ENCODE results near the gene HDAC4. TPM values are rescaled to one million over a fixed set of nuclear protein-coding genes. Genes with fewer than 3 reads are reported as not detected.

Gene HDAC4
- total RNA-seq, 1 experiment from 2014 or later = 32.0 TPM

DNA sequence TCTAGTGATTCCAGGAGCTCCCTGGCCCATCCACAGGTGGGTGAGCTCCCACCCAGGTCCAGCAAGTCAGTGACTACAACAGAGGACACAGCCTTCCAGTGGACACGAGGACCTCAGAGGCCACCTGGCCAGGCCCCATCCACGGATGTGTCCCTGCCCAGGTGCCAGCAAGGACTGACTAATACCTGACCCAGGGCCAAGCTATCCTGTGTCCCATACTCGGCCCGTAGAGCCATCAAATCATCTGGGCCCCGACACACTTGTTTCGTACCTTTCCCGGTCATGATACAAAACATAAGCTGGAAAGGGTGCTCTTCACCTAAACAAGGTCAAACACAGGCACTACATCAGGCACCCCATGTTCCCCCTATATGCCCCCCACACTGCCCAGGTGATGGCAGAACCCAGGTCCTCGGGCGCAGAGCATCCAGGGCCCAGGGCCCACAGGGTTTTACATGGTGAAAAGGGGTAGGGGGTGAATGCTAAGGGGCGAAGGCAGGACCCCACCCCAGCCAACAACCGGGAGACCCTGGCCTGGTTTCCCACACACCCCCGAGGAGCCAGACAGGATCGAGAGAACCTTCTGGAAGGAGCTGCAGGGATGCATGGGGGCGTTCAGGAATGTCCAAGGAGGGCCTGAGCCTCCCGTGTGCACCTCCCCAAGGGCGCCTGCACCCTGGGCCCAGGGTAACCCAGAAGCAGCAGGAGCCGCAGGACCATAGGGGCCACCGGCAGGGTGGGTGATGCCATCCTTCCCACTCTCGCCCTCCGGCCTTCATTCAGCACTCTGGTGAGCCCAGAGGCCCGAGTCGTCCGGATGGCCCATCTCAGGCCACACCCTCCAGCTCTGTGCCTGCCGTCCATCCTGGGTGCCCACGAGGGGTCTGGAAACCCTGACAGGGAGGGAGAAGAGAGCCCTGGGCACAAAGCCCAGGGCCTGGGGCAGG, 94.3 kb downstream of the HDAC4 start:
- Histone ChIP-seq H2BK5ac (ENCODE audit: insufficient read length, low read length) (no peak overlapping the region), H3K9me3 (ENCODE audit: control insufficient read depth, low read depth, low read length) (no peaks in the 10 kb centered on the region), H3K4me2 (ENCODE audit: insufficient read depth, insufficient read length, low read length) (no peak overlapping the region), H2BK120ac (ENCODE audit: low read depth, low read length, poor library complexity, severe bottlenecking) (no peak overlapping the region), H2AK5ac (ENCODE audit: insufficient read length, low read length) (no peak overlapping the region), H3K56ac (ENCODE audit: insufficient read length, low read depth, low read length) (no peak overlapping the region), H3K4ac (ENCODE audit: low read depth, low read length) (no peak overlapping the region), H2BK15ac (ENCODE audit: low read depth, low read length) (no peak overlapping the region), H3T11ph (ENCODE audit: low read length) (no peak overlapping the region), H4K5ac (ENCODE audit: insufficient read length, low read depth, low read length) (no peak overlapping the region), H3K9ac (ENCODE audit: extremely low read depth, insufficient read length, low read length) (no peak overlapping the region), H3K79me1 (ENCODE audit: insufficient read depth, low read depth, low read length, poor library complexity, severe bottlenecking) (peaks cover 7% of the 10 kb centered on the region), H2AFZ (ENCODE audit: low read length) (no peak overlapping the region), H3K23ac (ENCODE audit: insufficient read length, low read depth, low read length) (no peak overlapping the region), H2BK12ac (ENCODE audit: insufficient read length, low read depth, low read length) (no peak overlapping the region), H4K20me1 (ENCODE audit: control insufficient read depth, insufficient read depth, insufficient read length) (peaks cover 6% of the 10 kb centered on the region), H3K79me2 (ENCODE audit: insufficient read depth, low read length) (peaks cover 4% of the 10 kb centered on the region; the same call in 1 of the 2 replicates), H3K4me1 (ENCODE audit: insufficient read depth, low read length) (no peaks in the 10 kb centered on the region), H4K91ac (ENCODE audit: insufficient read length, low read depth, low read length) (no peak overlapping the region), H3K23me2 (ENCODE audit: insufficient read length, low read depth, low read length, poor library complexity, severe bottlenecking) (no peaks in the 10 kb centered on the region), H2BK20ac (ENCODE audit: low read depth, low read length, poor library complexity, severe bottlenecking) (no peak overlapping the region), H3K27ac (ENCODE audit: insufficient read length, low read depth, low read length) (no peak overlapping the region), H3K14ac (ENCODE audit: insufficient read depth, low read length) (no peak overlapping the region), H3K18ac (ENCODE audit: insufficient read length, low read depth, low read length) (no peak overlapping the region), H3K27me3 (ENCODE audit: insufficient read depth, low read length) (no peaks in the 10 kb centered on the region), H4K8ac (replicated peaks; ENCODE audit: insufficient read length, low read depth, low read length) (no peak overlapping the region)
- Mint-ChIP-seq H3K27me3 (ENCODE audit: low read depth) (no peaks in the 10 kb centered on the region; the same call in 1 of the 2 replicates), H3K4me1 (peaks cover 33 to 36% of the 10 kb centered on the region in 2 experiments), H3K9me3 (no peaks in the 10 kb centered on the region), H3K4me3 (no peak overlapping the region), H3K36me3 (ENCODE audit: insufficient read depth in 1 of 3, low read depth in 3 of 3) (no peaks in the 10 kb centered on the region; a peak in 1 of 7 replicates), H3K27ac (peak overlapping the region in 1 of 3 experiments; percentile 62; a peak in 2 of 7 replicates)
- TF ChIP-seq, protein P1, sequence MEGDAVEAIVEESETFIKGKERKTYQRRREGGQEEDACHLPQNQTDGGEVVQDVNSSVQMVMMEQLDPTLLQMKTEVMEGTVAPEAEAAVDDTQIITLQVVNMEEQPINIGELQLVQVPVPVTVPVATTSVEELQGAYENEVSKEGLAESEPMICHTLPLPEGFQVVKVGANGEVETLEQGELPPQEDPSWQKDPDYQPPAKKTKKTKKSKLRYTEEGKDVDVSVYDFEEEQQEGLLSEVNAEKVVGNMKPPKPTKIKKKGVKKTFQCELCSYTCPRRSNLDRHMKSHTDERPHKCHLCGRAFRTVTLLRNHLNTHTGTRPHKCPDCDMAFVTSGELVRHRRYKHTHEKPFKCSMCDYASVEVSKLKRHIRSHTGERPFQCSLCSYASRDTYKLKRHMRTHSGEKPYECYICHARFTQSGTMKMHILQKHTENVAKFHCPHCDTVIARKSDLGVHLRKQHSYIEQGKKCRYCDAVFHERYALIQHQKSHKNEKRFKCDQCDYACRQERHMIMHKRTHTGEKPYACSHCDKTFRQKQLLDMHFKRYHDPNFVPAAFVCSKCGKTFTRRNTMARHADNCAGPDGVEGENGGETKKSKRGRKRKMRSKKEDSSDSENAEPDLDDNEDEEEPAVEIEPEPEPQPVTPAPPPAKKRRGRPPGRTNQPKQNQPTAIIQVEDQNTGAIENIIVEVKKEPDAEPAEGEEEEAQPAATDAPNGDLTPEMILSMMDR (conservative IDR thresholded peaks at IDR 0.05) = no peak
- WGBS (ENCODE audit: extremely low coverage, insufficient read length, low lambda C conversion rate) = no CpG with 5 or more reads among the region's 25 CpGs
- DNase-seq = no peak
